NOMO-1 treated with DMSO at 0.1 percent for 48 hours (cell line): ENCODE measurements around the gene CEP57L1.

ENCODE experiments used
- DNase-seq: peaks from one replicate; lab custom pipeline; 2025; ENCODE audit not compliant: unreplicated experiment; lab: John Stamatoyannopoulos, UW

Gene CEP57L1

DNA sequence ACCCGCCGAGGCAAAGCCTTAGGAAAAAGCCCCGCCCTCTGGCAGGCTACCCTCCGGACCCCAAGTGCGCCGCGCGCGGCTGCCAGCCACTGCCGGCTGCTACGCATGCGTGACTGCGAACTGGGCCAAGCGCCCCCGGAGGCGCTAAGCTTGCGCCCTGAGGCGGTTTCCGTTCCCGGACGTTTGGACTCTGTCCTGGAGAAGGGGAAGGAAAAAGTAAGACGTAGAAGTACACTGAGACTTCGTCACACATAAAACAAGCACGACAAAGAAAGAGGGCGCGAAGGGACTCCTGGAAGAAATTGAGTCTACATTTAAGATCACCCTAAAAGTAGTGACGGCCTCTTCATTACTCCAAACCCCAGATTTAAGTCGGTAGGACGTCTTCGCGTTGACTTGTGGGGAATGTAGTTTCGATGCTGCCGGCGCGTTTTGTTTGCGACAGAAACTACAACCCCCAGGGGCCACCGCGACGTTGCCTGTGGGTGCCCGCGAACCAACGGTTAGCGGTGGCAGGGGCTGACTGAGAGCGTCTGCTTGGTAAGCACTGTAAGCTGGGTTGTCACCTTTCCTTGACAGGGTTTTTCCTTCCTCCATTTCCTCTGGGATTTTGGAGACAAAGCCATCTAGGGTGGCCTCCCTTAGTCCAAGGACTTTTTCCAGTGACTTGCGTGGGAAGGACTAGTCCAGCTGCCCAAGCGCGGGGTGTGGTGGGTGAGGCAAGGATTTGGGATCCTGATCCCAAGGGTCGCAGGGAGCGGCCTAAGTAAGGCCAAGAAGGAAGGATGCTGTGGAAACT lies at the start of gene CEP57L1:
Gene CEP57L1, plus strand, starts transcription at position 472 of the 799 bp plus-strand sequence. CDS start 49,715 bp downstream, outside the sequence.
- peak; percentile 96 for DNase-seq

DNA sequence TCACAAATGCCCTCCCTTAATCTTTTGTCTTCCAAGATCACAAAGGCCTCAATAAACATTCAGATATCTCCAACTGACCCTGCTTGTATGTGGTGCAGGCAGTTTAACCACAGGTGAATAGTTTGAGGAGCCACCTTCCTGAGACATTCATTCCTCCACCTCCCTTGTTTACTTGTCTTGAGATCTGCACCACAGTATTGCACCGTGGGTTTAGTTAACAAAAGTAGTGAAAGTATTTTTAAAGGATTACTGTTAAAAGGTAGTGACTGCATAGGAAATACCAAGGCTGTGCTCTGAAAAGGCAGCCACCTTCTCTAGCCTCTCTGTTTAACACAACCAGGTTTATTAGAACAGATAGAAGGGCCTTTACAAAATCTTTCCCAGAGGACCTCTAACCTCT lies 47.1 kb upstream of the CEP57L1 start:
- DNase-seq, result no peak

DNA sequence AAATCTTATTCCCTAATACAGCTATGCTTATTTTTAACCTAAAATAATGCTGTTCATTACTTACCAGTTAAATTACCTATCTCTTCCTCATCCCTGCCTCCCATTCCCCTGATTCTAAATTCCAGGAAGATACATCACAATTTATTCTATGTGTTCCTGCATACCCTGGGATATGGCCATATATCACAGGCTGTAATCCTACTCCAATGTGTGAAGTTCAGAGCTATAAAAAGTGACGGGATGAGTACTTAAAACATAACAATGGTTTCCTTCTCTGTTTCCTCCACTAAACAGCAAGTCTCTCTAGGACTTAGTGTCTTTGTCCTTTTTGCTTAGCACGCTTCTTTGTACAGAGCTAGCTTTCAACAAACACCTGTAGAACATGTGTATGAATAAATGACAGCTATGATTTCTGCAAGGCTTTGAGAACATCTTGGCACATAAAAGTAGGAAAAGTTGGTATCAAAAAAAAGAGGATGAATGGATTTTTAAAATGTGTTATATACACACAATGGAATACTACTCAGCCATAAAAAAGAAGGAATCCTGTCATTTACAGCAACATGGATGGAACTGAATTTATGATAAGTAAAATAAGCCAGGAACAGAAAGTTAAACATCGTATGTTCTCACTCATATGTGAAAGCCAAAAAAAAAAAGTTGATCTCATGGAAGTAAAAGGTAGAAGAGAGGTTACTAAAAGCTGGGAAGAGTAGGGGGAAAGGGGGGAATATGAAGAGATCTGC lies 46.5 kb upstream of the CEP57L1 start:
- no peak for DNase-seq

DNA sequence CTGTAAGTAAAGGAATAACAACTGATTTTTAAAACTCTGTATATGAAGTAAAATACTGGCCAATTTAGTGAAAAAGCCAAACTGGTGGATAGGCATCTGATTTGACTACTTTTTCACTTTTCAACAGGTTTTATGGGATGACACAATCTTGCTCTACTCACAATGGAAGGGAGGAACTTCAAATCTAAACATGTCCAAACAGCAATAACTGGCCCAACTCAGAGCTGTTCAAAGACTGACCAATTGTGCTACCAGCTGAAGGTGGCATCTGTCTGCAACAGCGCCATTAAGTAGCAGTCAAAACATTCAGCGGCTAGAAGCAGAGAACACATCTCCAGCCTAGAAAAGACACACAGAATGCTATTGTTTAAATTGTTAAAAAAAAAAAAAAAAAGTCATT lies 45.3 kb upstream of the CEP57L1 start:
- DNase-seq, result no peak

DNA sequence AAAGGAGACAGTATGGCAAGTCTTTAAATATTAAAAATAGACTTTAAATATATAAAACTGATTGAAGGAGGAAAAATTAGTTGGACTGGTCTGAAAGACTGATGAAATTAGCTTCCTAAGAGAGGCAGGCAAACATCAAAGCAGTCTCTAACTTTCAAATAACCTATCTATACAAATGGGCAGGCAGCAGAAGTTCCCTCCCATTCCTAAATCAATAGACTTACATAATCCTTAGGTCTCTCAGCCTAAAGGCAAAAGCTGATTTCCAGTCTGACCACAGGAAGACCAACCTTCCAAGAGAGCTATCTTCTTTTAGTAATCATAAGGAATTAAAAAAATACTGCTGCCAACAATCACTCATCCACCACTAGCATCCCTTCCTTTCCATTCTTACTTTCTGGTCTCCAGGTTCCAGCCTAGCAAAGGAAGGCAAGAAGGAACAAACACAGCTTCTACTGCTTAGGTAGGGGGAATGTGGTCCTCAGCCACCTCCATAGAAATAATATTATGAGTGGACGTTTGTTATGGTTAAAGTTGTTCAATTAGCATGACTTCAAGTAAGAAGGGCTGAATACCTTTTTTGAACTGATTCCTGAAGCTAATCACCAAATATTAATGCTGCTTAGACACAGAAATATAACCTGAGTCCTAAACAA lies 44.7 kb upstream of the CEP57L1 start:
- DNase-seq, result no peak

DNA sequence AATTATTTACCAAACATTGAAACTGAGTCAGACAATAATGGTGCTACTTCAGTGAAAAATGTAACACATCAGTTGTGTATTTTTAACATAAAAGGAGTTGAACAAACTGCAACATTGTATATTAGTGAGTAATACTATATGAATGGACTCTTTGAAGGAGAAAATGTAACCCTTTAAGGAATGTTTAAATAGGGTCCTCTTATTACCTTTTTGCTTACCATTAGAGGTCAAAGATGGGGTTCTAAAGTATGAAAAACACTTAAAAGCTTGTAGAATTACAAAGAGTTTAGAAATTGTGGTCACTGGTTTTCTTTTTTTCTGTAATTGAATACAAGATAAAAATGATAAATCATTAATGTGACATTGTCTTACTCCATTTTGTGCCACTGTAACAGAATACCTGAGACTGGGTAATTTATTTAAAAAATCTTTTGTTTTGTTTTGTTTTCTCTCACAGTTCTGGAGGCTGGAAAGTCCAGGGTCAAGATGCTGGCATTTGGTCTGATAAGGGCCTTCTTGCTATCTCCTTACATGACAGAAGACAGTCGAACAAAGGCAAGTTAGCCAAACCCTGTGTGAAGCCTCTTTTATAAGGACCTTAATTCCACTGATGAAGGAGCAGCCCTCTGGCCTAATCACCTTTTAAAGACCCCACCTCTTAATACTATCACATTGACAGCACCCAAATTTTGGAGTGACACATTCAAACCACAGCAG lies 43.8 kb upstream of the CEP57L1 start:
- no peak for DNase-seq

DNA sequence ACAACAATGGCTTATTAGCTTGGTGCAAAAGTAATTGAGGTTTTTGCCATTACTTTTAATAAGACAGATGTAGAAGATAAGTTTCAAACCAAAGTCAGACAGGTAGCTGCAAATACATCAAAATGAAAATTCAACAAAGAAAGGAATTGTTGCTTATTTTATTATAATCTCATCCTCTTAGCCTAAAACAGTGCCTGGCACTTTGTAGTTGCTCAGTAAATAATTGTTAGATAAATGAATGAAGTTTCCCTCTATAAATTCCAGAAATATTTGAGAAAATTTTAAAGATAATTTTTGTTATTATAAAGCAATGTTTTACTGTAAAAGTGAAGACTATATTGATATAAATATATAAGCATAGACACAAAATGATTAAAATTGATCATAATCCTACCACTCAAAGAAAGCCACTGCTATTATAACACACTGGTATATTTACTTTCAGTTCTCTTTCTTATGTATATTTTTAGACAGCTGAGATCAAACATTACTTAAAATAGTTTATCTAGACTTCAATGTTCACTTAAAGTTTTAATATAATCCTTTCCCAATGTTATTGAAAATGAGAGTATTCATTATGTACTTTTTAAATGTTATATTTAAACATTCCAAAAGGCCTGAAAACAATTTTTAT lies 43.2 kb upstream of the CEP57L1 start:
- DNase-seq, result peak; percentile 37

DNA sequence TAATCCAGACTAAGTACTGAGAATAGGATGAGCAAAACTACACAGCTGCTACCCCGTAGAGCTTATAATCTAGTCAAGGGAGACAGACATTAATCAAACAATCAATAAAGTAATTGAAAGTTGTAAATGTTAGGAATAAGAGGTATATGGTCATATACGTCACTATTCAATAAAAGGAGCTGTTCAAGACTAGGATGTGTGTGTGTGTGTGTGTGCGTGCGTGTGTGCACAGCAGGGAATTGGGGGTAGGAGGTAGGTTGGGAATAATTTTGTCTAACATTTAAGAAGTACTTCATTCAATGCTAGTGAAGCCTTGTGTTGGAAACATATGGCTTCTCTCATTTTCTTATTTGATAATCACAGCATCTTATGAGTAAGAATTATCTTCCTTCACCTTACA lies 42.5 kb upstream of the CEP57L1 start:
- no peak for DNase-seq

DNA sequence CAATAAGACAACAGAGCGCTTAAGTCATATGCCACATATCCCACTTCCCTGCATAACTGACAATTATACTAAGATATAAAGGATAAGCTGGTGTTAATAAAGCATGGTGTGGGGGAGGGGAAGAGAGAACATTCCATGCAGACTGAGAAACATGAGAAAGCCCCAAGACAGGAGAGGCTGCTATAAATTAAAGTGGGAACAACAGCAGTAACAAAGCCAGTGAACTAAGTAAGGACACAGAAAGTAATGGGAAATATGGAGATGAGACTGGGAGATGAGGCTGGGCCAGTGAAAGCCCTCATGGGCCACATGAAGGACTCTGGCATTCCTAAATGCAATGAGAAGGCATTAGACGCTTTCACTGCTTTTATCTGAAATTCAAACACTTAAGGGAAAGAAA lies 42.0 kb upstream of the CEP57L1 start:
- no peak for DNase-seq

DNA sequence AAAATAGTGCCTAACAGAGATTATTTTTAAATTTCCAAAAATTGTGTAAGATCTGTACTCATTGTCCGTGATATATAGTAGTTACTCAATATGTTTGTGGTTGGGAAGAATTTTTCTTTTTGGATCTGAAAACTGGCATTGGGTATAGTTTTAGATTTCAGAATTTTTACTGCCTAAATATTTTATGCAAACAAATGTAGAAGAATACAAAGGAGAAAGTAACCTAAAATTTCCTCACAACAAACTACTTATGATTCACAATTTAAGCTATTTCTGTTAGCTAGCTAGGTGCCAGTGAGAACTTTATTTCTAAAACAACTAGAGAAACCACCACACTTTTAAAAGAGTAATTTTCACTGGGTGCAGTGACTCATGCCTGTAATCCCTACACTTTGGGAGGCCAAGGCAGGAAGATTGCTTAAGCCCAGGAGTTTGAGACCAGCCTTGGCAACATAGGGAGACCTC lies 39.5 kb upstream of the CEP57L1 start:
- peak; percentile 24 for DNase-seq

DNA sequence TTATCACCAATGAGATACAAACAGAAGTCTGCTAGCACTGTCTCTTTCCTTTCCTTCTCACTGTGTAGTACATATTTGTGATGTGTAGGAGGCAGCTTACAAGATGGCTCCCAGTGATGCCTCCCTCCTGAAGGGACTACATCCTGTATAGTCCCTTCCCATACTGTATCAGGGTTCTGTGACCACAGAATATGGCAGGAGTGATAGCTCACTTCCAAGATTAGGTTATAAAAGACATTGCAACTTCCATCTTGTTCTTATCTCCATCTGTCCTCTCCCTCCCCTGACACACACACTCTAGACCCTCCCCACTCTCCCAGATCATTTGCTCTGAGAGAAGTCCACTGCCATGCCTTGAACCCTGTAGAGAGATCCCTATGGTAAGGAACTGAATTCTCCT lies 38.6 kb upstream of the CEP57L1 start:
- DNase-seq, result no peak

DNA sequence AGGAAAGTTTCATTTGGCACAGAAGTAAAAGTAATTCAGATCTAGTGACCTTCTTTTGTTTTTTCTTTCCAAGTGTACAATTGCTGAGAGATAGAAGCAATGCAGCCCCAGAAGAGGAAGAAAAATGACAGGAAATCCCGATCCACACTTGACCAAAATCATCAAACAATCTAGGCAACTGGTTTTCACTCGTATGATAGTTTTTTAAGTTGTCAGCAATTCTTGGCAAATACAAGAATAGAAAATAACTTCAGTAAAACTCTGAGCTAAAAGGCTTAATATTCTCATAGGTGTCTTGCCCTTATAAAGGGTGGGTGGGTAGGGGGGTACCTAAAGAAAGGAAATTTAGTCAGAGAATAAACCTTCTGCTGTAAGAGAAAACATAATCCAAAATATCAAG lies 36.7 kb upstream of the CEP57L1 start:
- DNase-seq, result no peak

DNA sequence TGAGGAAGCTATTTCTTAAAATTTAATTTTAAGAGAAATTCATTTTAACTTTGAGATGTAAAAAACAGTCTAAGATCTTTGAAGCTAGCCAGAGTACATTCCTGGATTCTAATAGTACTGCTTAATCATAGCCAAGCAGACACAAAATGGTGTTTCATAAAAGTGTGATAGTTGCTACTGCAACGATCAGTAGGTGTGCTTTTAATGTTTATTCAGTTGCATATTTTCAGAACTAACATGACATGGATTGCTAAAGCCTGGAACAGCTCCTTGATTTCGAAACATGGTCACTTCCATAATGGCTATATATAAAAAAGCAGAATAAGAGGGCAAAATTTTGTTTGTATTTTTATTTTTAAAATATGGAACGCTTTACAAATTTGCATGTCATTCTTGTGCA lies 36.2 kb upstream of the CEP57L1 start:
- no peak for DNase-seq

DNA sequence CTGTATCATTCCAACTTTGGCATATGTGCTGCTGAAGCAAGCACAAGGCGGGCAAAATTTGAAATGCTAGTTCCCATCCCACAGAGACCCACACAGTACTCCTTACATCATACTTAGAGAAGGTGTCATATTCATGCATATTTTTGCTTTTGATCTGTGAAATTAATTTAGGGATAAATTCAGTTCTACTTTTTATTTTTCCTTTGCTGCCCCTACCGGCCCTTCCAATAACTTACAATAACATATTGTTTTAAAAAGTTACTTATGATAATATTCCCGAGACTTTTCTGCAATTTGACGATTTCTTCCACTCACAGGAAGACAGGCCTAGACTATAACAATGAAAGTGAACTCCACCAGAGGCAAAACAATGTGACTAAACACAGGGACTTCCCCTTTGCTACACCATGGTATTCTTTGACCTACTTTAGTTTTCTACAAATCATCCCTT lies 35.7 kb upstream of the CEP57L1 start:
- DNase-seq, result peak; percentile 68

DNA sequence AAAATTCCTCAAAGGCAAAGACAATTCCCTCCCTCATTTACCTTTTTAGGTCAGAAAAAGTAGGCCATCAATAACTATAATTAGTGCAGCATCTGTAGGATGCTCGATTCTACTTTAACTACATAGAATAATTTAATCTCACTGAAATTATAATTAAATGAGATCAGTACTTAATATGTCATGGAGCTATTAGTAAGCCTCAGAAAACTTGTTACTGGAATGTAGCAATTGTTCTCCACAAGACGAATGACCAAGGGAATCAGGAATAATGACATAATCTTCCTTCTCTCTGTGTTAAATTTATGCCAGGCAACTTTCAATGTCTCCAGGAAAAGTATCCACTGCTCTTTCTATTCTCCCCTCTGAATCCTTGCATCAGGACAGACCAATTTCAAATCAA lies 34.7 kb upstream of the CEP57L1 start:
- no peak for DNase-seq

DNA sequence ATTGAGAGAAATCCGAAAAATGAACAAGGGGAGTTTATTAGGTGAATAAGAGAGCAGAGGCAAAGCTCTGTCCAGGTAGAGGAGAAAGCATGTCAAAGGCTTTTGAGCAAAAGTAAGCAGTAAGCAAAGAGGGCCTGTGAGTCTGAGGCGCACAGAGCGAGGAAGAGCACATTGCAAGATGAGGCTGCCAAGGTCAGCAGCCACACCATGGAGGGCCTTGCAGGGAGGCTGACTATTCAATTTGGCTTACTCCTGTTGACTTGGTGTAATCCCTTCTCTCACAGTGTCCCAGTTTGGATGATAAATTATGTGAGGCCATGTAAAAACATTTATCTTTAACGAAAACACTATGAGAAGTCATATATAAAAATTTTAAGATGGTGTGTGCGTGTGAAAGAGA lies 33.1 kb upstream of the CEP57L1 start:
- no peak for DNase-seq

DNA sequence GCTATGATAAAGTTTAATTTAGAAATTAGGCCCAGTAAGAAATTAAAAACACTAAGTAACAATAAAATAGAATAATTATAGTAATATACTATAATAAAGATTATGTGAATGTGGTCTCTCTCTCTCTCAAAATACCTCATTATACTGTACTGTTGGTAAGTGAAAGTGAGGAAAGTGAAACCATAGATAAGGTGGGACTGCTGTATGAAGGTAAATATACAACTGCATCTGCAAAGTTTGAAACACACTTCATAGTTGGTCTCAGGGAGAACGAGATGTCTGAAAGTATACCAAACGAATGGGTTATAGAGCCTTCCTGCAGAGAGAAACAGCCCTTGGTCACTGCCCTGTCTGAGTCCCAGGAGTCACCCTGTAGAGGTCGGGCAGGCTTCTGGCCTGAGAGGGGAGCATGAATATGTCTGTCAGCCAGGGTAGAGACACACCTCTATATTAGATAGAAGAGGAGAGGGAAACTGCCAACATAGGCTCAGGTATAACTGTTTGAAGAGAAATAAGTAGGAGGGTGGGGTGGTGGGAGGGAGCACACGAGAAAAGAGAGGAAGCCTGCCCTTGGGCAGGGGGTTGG lies 32.4 kb upstream of the CEP57L1 start:
- DNase-seq, result no peak

DNA sequence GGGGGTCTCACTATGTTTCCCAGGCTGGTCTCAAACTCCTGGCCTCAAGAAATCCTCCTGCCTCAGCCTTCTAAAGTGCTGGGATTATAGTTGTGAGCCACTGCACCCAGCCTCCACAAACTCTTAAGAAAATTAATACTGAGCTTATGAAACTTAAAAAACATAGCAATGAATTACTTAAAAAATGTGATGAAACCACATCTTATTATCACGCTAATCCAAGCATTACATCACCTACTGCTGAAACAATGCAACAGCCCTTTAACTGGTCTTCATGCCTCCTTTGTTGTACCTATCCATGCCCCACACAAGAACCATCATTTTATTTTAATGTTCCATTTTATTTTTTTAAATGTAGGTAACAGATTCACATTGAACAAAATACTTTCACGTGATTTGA lies 25.6 kb upstream of the CEP57L1 start:
- DNase-seq, result peak; percentile 34

DNA sequence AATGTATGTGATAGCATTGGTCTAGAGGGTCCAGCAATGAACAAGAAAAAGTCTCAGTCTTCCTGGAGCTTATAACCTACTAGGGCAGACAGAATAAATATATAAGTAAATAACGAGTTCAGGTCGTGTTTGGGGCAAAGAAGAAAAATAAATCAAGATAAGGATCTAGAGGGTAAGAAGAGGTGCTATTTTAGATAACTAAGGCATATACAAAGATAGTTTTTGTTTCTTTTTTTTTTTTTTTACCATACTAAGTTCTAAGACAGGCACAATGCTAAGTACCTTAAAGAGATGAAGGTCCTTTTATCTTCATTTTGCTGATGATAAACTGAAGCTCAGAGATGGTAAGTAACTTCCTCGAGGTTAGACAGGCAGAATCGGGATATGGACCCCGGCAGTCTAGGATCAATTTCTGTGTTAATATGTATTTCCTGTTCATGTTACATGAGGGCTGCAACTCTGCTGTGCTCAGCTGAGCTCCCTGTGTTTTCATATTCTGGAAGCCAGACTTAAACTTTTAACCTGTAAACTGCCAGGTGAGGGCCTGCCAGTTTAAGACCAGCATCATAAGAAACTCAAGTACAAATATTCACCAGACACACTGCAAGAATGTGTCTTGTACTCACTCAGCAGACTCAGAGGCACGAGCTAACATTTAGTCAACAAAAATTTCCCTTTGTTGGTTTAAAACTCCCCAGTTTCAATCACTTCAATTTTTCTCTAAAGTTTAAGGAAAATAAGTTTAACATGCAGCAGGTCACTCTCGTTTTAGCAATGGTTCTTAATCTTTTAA lies 24.0 kb upstream of the CEP57L1 start:
- no peak for DNase-seq
